A673 (cell line): Measurements from ENCODE around the gene LYRM4. TPM values are rescaled to one million over a fixed set of nuclear protein-coding genes. Genes with fewer than 3 reads are reported as not detected.

Experiments used
- BruUV-seq: library from RNA; stranded (reverse); fragments of 400-500 nt; replicated peaks from 2 replicates; lab custom pipeline; 2021; lab: Mats Ljungman, UMichigan
- CTCF ChIA-PET: fragments of 300-600 bp; sonication (Branson Sonifier 250); formaldehyde crosslinking; loops from one replicate; lab custom pipeline; 2022; ENCODE audit warnings: antibody characterized with exemption; lab: Charles Lee
- POLR2A ChIA-PET: fragments of 300-600 bp; sonication (Branson Sonifier 250); formaldehyde crosslinking; loops from one replicate; lab custom pipeline; 2022; ENCODE audit warnings: antibody characterized with exemption; ENCODE audit not compliant: low non-redundant PET; lab: Charles Lee
- DNase-seq: peaks from one replicate; pipeline ENCODE4 v3.0.0-alpha.2; 2015; ENCODE audit warnings: low spot score
- H3K27ac ChIP-seq: fragments of 200-600 bp; sonication (generic); 2 replicates; pipeline ENCODE4 v1.5.1; 2016; ENCODE audit warnings: mixed run types, low read depth, mild to moderate bottlenecking, mixed read lengths, antibody characterized with exemption, low read length; ENCODE audit not compliant: poor library complexity, severe bottlenecking
- H3K27me3 ChIP-seq: fragments of 200-600 bp; sonication (generic); replicated peaks from 2 replicates; pipeline ENCODE4 v1.6.1; 2017; ENCODE audit warnings: mixed run types, low read depth, mild to moderate bottlenecking, mixed read lengths, antibody characterized with exemption, low read length; ENCODE audit not compliant: insufficient read depth, poor library complexity
- H3K36me3 ChIP-seq: fragments of 200-600 bp; sonication (generic); 2 replicates; pipeline ENCODE4 v1.6.1; 2016; ENCODE audit warnings: mixed run types, mild to moderate bottlenecking, mixed read lengths, antibody characterized with exemption, low read length; ENCODE audit not compliant: insufficient read depth, poor library complexity, severe bottlenecking
- H3K4me1 ChIP-seq: fragments of 200-600 bp; sonication (generic); 2 replicates; pipeline ENCODE4 v1.6.1; 2017; ENCODE audit warnings: mixed run types, mild to moderate bottlenecking, mixed read lengths, antibody characterized with exemption, low read length; ENCODE audit not compliant: insufficient read depth, poor library complexity, severe bottlenecking
- H3K4me3 ChIP-seq: fragments of 200-600 bp; sonication (generic); 2 replicates; pipeline ENCODE4 v1.5.1; 2016; ENCODE audit warnings: low read depth, mixed run types, mild to moderate bottlenecking, mixed read lengths, low read length; ENCODE audit not compliant: poor library complexity, severe bottlenecking
- H3K9me3 ChIP-seq: fragments of 200-600 bp; sonication (generic); 2 replicates; pipeline ENCODE4 v1.6.1; 2016; ENCODE audit warnings: mixed run types, low read depth, mild to moderate bottlenecking, mixed read lengths, antibody characterized with exemption, low read length; ENCODE audit not compliant: poor library complexity, severe bottlenecking
- EZH2 ChIP-seq: fragments of 200-600 bp; sonication (generic); IDR thresholded peaks from 2 replicates; pipeline ENCODE4 v1.6.1; 2017; ENCODE audit warnings: borderline replicate concordance, low read depth, mild to moderate bottlenecking, mixed read lengths, antibody characterized with exemption, low read length; ENCODE audit not compliant: poor library complexity, severe bottlenecking
- intact Hi-C: fragments of 100-400 bp; cut with micrococcal nuclease; formaldehyde crosslinking; loops from one replicate; pipeline ENCODE4 v1.10.0; 2022; ENCODE audit not compliant: unreplicated experiment
- total RNA-seq: library from RNA; stranded (reverse); gene quantifications from 2 replicates; pipeline ENCODE4 v1.2.3, GENCODE V29; 2021
- TF ChIP-seq, protein P1 (sequence below): fragments of 300-800, 200-600 bp; sonication (generic); conservative IDR thresholded peaks from 2 replicates; pipeline ENCODE4 v1.5.1; 2017; ENCODE audit warnings: low read depth, mild to moderate bottlenecking, antibody characterized with exemption, low read length, moderate library complexity, mixed read lengths

LYRM4 gene
- total RNA-seq, 1 experiment from 2014 or later = 53.6 TPM

DNA sequence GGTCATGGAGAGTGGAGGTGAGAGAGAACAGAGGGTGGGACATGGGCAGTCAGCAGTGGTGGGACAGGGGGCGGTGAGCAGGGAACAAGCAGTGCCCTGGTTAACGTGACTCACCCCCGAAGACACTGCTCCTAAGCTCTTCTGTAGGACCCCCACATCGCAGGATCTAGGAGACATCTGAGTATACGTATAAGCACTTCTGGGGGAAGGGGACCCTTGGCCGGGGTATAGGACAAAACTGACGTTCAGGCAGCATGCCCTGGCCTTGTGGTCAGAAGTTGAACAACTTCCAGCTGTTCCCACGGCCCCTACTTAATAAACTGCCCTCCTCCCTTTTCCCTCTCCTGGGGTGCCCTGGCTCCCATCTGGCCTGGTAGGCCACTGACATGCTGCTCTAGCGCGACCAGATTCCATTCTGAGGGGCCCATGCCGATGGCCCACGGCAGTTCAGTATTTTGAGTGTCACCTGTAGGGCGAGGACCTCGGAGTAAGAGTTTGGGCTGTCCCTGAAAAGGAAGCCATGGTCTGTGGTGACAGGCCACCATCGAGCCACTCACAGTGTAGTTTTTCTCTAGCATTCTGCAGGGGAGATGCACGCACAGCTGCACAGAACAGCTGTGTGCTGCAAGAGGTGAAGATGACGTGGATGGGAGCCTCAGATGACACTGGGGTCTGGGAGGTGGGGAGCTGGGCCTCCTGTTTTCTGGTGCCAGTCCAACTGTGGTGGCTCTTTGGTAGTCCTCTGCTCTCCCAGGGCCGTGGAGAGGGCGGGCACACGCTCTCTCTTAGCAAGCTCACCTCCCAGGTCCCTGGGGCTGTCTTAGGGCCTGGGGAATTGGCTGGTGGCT, 137.2 kb downstream of the LYRM4 start:
- H3K4me3 ChIP-seq = no peak overlapping the region
- no peak for DNase-seq
- H3K27ac ChIP-seq = no peak overlapping the region
- no peaks in the 10 kb centered on the region for H3K9me3 ChIP-seq
- POLR2A ChIA-PET = no interaction called here
- peaks cover 3% of the 10 kb centered on the region for H3K4me1 ChIP-seq
- BruUV-seq = no TSS peak
- H3K27me3 ChIP-seq = no peaks in the 10 kb centered on the region
- CTCF ChIA-PET = no interaction called here
- no peak for TF ChIP-seq EZH2
- TF ChIP-seq, protein P1, sequence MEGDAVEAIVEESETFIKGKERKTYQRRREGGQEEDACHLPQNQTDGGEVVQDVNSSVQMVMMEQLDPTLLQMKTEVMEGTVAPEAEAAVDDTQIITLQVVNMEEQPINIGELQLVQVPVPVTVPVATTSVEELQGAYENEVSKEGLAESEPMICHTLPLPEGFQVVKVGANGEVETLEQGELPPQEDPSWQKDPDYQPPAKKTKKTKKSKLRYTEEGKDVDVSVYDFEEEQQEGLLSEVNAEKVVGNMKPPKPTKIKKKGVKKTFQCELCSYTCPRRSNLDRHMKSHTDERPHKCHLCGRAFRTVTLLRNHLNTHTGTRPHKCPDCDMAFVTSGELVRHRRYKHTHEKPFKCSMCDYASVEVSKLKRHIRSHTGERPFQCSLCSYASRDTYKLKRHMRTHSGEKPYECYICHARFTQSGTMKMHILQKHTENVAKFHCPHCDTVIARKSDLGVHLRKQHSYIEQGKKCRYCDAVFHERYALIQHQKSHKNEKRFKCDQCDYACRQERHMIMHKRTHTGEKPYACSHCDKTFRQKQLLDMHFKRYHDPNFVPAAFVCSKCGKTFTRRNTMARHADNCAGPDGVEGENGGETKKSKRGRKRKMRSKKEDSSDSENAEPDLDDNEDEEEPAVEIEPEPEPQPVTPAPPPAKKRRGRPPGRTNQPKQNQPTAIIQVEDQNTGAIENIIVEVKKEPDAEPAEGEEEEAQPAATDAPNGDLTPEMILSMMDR = no peak
- no peaks in the 10 kb centered on the region for H3K36me3 ChIP-seq
- intact Hi-C loops = no loop called here

DNA sequence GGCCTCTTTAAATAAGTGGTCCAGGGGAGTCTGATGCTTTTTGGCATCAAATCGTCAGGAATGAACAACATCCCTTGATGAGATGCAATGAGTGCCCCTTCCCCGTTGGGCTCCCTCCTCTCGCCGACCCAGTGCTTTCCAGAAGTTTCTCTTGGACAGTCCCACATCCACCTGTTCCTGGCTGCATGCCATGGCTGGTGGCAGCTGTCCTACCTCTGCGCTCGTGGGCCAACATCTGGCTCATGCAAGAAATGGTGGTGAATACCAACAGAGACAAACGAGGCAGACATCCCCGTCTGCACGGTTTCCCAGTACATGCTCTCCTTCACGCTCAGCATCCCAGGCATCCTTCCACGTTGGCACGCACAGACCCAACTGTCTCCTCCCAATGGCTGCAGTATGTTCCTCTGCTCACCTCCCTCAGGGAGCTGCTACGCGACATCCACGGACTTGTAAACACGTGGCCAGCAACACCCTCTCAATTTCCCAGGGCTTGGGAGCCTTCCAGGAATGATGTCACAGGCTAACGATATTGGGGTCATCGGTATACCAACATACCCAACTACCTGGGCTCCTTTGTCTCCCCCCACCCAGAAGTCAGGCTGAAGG, 138.1 kb downstream of the LYRM4 start:
- ChIA-PET POLR2A (no interaction called here), CTCF (no interaction called here)
- DNase-seq = no peak
- TF ChIP-seq, protein P1 = no peak
- no peak for TF ChIP-seq EZH2
- peaks cover 3% of the 10 kb centered on the region for H3K4me1 ChIP-seq
- H3K27ac ChIP-seq = no peak overlapping the region
- H3K9me3 ChIP-seq = no peaks in the 10 kb centered on the region
- intact Hi-C loops = no loop called here
- BruUV-seq = no TSS peak
- H3K27me3 ChIP-seq = no peaks in the 10 kb centered on the region
- H3K36me3 ChIP-seq = no peaks in the 10 kb centered on the region
- no peak overlapping the region for H3K4me3 ChIP-seq

DNA sequence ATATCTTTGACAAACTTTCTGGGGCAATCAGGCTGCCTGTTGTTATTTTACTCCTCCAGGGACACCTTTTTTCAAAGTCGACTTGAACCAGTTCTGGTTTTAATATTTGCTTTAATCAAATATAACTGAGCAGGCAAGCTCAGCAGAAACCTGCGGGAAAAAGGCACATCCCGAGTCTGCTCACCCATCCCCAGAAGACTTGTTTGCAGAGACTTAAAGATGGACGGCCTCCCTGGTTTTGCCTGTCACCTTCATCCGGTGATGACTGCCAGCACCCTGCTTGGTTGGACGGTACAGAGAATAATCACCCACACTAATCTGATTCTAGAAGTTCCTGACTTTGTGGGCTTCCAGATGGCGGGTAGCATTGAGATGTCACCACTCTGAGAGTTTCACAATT, 138.8 kb downstream of the LYRM4 start:
- Histone ChIP-seq H3K4me1 (peaks cover 5% of the 10 kb centered on the region), H3K36me3 (no peaks in the 10 kb centered on the region), H3K27me3 (no peaks in the 10 kb centered on the region), H3K9me3 (no peaks in the 10 kb centered on the region), H3K27ac (no peak overlapping the region), H3K4me3 (no peak overlapping the region)
- CTCF ChIA-PET = no interaction called here
- no TSS peak for BruUV-seq
- POLR2A ChIA-PET = no interaction called here
- intact Hi-C loops = no loop called here
- DNase-seq = no peak
- TF ChIP-seq, protein P1 = no peak
- TF ChIP-seq EZH2 = no peak
